CD8-positive, alpha-beta memory T cell (primary cell): Measurements from ENCODE around the gene LDHAL6A. TPM values are rescaled to one million over a fixed set of nuclear protein-coding genes. Genes with fewer than 3 reads are reported as not detected.
A peak's percentile ranks its signal among the peaks of the same experiment; 100 is the strongest.
"Not testable (repeated sequence)": the region's sequence is repeated elsewhere in the genome, so short reads cannot be mapped to it uniquely, and the experiment has no call there.

Source experiments
- CTCF ChIA-PET: fragments of 350-600 bp; sonication (Branson Sonifier 250); formaldehyde crosslinking; loops from one replicate; lab custom pipeline; 2021; ENCODE audit warnings: antibody characterized with exemption; lab: Charles Lee
- POLR2A ChIA-PET: fragments of 350-600 bp; sonication (Branson Sonifier 250); formaldehyde crosslinking; loops from one replicate; lab custom pipeline; 2021; ENCODE audit warnings: antibody characterized with exemption; lab: Charles Lee
- DNase-seq, 5 donors: peaks; one replicate each; pipeline versions ENCODE4 v3.0.0 to v3.0.0-alpha.2; 2020 to 2022; ENCODE audit warnings: mixed read lengths in 1 of 5
- H3K27ac ChIP-seq: one replicate; pipeline ENCODE4 v1.7.0; 2013; ENCODE audit warnings: low read depth, mild to moderate bottlenecking, low read length, moderate library complexity
- H3K27me3 ChIP-seq: 2 replicates; pipeline ENCODE4 v1.7.0; 2013; ENCODE audit warnings: low read length, mild to moderate bottlenecking; ENCODE audit not compliant: insufficient read depth, poor library complexity, severe bottlenecking
- H3K36me3 ChIP-seq: 2 replicates; pipeline ENCODE4 v1.7.0; 2013; ENCODE audit warnings: mild to moderate bottlenecking, low read length, moderate library complexity; ENCODE audit not compliant: insufficient read depth
- H3K4me1 ChIP-seq: 2 replicates; pipeline ENCODE4 v1.7.0; 2013; ENCODE audit warnings: mild to moderate bottlenecking, low read length, moderate library complexity; ENCODE audit not compliant: insufficient read depth
- H3K4me3 ChIP-seq: 2 replicates; pipeline ENCODE4 v1.7.0; 2013; ENCODE audit warnings: mild to moderate bottlenecking, low read length
- H3K9me3 ChIP-seq: 2 replicates; pipeline ENCODE4 v1.7.0; 2013; ENCODE audit warnings: mild to moderate bottlenecking, low read length
- H3K27ac Mint-ChIP-seq, 8 donors: one replicate each; pipeline ENCODE4 v1.8.0; 2020 to 2021; ENCODE audit warnings: mixed read lengths in 8 of 8, mild to moderate bottlenecking in 6 of 8, inconsistent platforms in 3 of 8, moderate library complexity in 3 of 8
- H3K27me3 Mint-ChIP-seq, 2 donors: one replicate each; pipeline ENCODE4 v1.8.0; 2020 to 2021; ENCODE audit warnings: mixed read lengths in 2 of 2, mild to moderate bottlenecking in 1 of 2, moderate library complexity in 1 of 2
- H3K36me3 Mint-ChIP-seq, 3 donors: one replicate each; pipeline ENCODE4 v1.8.0; 2020 to 2021; ENCODE audit warnings: mixed read lengths in 3 of 3, inconsistent platforms in 1 of 3, mild to moderate bottlenecking in 1 of 3
- H3K4me1 Mint-ChIP-seq, 3 donors: one replicate each; pipeline ENCODE4 v1.8.0; 2020 to 2021; ENCODE audit warnings: mixed read lengths in 3 of 3, inconsistent platforms in 1 of 3, mild to moderate bottlenecking in 1 of 3
- H3K4me3 Mint-ChIP-seq, 7 donors: one replicate each; pipeline ENCODE4 v1.8.0; 2020 to 2021; ENCODE audit warnings: mixed read lengths in 7 of 7, mild to moderate bottlenecking in 6 of 7, moderate library complexity in 4 of 7, inconsistent platforms in 2 of 7
- H3K9me3 Mint-ChIP-seq, 5 donors: one replicate each; pipeline ENCODE4 v1.8.0; 2020 to 2022; ENCODE audit warnings: mixed read lengths in 5 of 5, mild to moderate bottlenecking in 3 of 5, moderate library complexity in 2 of 5, inconsistent platforms in 1 of 5
- polyA plus RNA-seq: library from polyadenylated mRNA; unstranded; fragments of 300-500 nt; fragmentation: Illumina TruSeq; gene quantifications from one replicate; pipeline ENCODE4 v1.2.3, GENCODE V29; 2021
- total RNA-seq, 2 experiments: library from RNA; stranded (reverse); gene quantifications; one replicate each; pipeline ENCODE4 v1.2.3, GENCODE V29; 2021

LDHAL6A gene
- total RNA-seq (not detected), polyA plus RNA-seq (not detected)

DNA sequence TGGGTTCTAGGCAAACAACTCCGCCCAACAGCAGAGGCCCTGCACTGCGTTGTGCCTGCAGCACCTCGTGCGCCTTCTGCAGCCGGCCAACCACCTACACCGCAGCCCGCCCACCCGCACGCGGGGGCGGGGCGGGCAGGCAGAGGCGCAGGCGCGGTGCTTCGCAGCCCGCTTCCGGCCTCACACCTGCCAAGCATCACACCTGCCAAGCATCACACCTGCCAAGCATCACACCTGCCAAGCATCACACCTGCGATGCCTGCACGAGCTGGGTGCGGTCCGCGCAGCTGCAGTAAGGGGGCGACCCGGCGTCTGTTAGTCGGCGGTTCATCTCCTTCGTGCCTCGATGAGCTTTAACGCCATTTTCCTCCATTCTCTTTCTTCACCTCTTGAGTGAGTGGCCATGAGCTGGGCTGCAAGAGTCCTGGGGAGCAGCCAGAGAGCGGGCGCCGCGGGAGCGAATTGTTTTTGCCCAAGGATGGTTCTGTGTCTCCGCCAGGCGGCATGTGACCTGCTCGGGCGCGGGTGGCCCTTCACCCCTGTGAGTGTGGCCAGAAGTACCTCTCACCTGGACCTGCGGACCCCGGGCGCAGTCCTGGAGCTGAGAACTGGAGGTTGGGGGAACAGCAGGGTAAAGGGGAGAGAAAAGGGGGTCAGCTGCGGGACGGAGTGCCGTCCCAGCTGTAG lies at the start of gene LDHAL6A:
Gene LDHAL6A, plus strand, starts transcription at position 171 of the 687 bp plus-strand sequence. CDS start 825 bp downstream, outside the sequence.
- H3K4me1 ChIP-seq = no peaks in the 10 kb centered on the region
- H3K27me3 ChIP-seq = no peaks in the 10 kb centered on the region
- H3K36me3 ChIP-seq = no peaks in the 10 kb centered on the region
- ChIA-PET POLR2A (no interaction called here), CTCF (interaction anchor here (0.7 kb wide), 1 partner anchor 308 kb away, joined by 3 read pairs; no protein-coding TSS in a partner anchor)
- peaks cover 4% of the 10 kb centered on the region in 2 donors for H3K27me3 Mint-ChIP-seq
- peak in 1 of 5 donors; percentile 6 for DNase-seq
- H3K27ac ChIP-seq = no peak within 1 kb of the TSS
- no peaks in the 10 kb centered on the region for H3K36me3 Mint-ChIP-seq
- no peaks in the 10 kb centered on the region for H3K9me3 ChIP-seq
- peaks cover 0 to 2% (median 0%) of the 10 kb centered on the region in 5 donors for H3K9me3 Mint-ChIP-seq
- peaks cover 0 to 7% (median 0%) of the 10 kb centered on the region in 3 donors for H3K4me1 Mint-ChIP-seq
- H3K4me3 Mint-ChIP-seq = peak within 1 kb of the TSS in 1 of 7 donors; percentile 81
- H3K27ac Mint-ChIP-seq = no peak within 1 kb of the TSS
- H3K4me3 ChIP-seq = no peak within 1 kb of the TSS

- H3K36me3 ChIP-seq = peaks cover 32% of the 10 kb centered on the region
- H3K4me3 ChIP-seq, H3K27me3 ChIP-seq, H3K27ac ChIP-seq, H3K4me3 Mint-ChIP-seq, POLR2A ChIA-PET, DNase-seq, H3K4me1 ChIP-seq, H3K9me3 Mint-ChIP-seq, H3K27me3 Mint-ChIP-seq, H3K9me3 ChIP-seq: not testable (repeated sequence)
- peaks cover 7 to 20% (median 17%) of the 10 kb centered on the region in 3 donors for H3K4me1 Mint-ChIP-seq
- H3K36me3 Mint-ChIP-seq = peaks cover 15 to 52% (median 19%) of the 10 kb centered on the region in 3 donors
- CTCF ChIA-PET = interaction anchor here (1.2 kb wide), 1 partner anchor 13 kb away, joined by 3 read pairs; the partner anchor contains the start of gene LDHA
- peak overlapping the region in 1 of 8 donors; percentile 73 for H3K27ac Mint-ChIP-seq
These were observed 48.3 kb upstream of the LDHAL6A start for GRCh38 chr11:18407400-18407799.

GRCh38 chr11:18408558-18409291 lies 46.9 kb upstream of the LDHAL6A start:
- Mint-ChIP-seq H3K4me1 (peaks cover 7 to 19% (median 14%) of the 10 kb centered on the region in 3 donors), H3K36me3 (peaks cover 6 to 39% (median 8%) of the 10 kb centered on the region in 3 donors), H3K27ac (peak overlapping the region in 2 of 8 donors; percentile 31 to 76), H3K9me3 (no peaks in the 10 kb centered on the region), H3K27me3 (no peaks in the 10 kb centered on the region), H3K4me3 (no peak overlapping the region)
- H3K9me3 ChIP-seq = no peaks in the 10 kb centered on the region
- DNase-seq = no peak
- no peaks in the 10 kb centered on the region for H3K4me1 ChIP-seq
- no peak overlapping the region for H3K27ac ChIP-seq
- CTCF ChIA-PET = interaction anchor here (0.9 to 1.0 kb wide), 2 partner anchors 12 to 14 kb away, joined by 3 to 4 read pairs; partner anchors contain the start of gene LDHA
- H3K27me3 ChIP-seq = no peaks in the 10 kb centered on the region
- H3K36me3 ChIP-seq = peaks cover 19% of the 10 kb centered on the region
- no peak overlapping the region for H3K4me3 ChIP-seq
- POLR2A ChIA-PET = no interaction called here

- no peaks in the 10 kb centered on the region for H3K36me3 ChIP-seq
- H3K27ac ChIP-seq = no peak overlapping the region
- DNase-seq = no peak
- Mint-ChIP-seq H3K27ac (no peak overlapping the region), H3K27me3 (no peaks in the 10 kb centered on the region), H3K4me1 (peaks cover 8 to 21% (median 10%) of the 10 kb centered on the region in 3 donors), H3K4me3 (no peak overlapping the region), H3K36me3 (peaks cover 0 to 1% (median 0%) of the 10 kb centered on the region in 3 donors), H3K9me3 (no peaks in the 10 kb centered on the region)
- CTCF ChIA-PET = no interaction called here
- H3K4me3 ChIP-seq = no peak overlapping the region
- no peaks in the 10 kb centered on the region for H3K4me1 ChIP-seq
- POLR2A ChIA-PET = no interaction called here
- H3K27me3 ChIP-seq = no peaks in the 10 kb centered on the region
- no peaks in the 10 kb centered on the region for H3K9me3 ChIP-seq
These were observed 39.2 kb upstream of the LDHAL6A start for GRCh38 chr11:18416459-18416858.

- no peaks in the 10 kb centered on the region for H3K36me3 ChIP-seq
- H3K9me3 ChIP-seq = no peaks in the 10 kb centered on the region
- Mint-ChIP-seq H3K9me3 (no peaks in the 10 kb centered on the region), H3K4me1 (peaks cover 3 to 10% (median 5%) of the 10 kb centered on the region in 3 donors), H3K36me3 (peaks cover 0 to 1% (median 0%) of the 10 kb centered on the region in 3 donors), H3K4me3 (no peak overlapping the region), H3K27ac (no peak overlapping the region), H3K27me3 (peaks cover 0 to 3% of the 10 kb centered on the region in 2 donors)
- H3K27me3 ChIP-seq = no peaks in the 10 kb centered on the region
- H3K4me3 ChIP-seq = no peak overlapping the region
- ChIA-PET CTCF (interaction anchor here (1.1 kb wide), 1 partner anchor 9 kb away, joined by 4 read pairs; no protein-coding TSS in a partner anchor), POLR2A (no interaction called here)
- no peaks in the 10 kb centered on the region for H3K4me1 ChIP-seq
- no peak for DNase-seq
- no peak overlapping the region for H3K27ac ChIP-seq
These were observed 36.6 kb upstream of the LDHAL6A start for GRCh38 chr11:18419040-18419439.

DNA sequence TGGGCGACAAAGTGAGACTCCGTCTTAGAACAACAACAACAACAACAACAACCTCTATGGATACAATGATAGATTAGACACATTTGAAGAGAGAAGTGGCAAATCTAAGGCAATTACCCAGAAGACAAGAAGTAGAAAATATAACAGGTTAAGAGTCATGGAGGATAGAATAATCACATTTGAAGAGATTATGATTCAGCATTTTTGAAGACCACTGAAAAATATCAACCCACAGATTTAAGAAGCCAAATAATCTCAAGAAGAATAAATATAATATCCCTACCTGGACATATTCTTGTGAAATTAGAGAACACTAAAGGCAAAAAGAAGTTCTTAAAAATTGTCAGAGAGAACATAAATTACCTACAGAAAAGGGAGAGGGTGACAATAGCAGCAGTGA lies 35.6 kb upstream of the LDHAL6A start:
- Mint-ChIP-seq H3K36me3 (peaks cover 0 to 1% (median 0%) of the 10 kb centered on the region in 3 donors), H3K27me3 (peaks cover 0 to 4% of the 10 kb centered on the region in 2 donors), H3K9me3 (no peaks in the 10 kb centered on the region), H3K4me1 (peaks cover 3 to 10% (median 5%) of the 10 kb centered on the region in 3 donors), H3K4me3 (no peak overlapping the region), H3K27ac (peak overlapping the region in 1 of 8 donors; percentile 25)
- H3K27me3 ChIP-seq = no peaks in the 10 kb centered on the region
- H3K4me3 ChIP-seq = no peak overlapping the region
- no peaks in the 10 kb centered on the region for H3K9me3 ChIP-seq
- no peaks in the 10 kb centered on the region for H3K4me1 ChIP-seq
- H3K36me3 ChIP-seq = no peaks in the 10 kb centered on the region
- no peak for DNase-seq
- no peak overlapping the region for H3K27ac ChIP-seq
- ChIA-PET CTCF (no interaction called here), POLR2A (no interaction called here)

DNA sequence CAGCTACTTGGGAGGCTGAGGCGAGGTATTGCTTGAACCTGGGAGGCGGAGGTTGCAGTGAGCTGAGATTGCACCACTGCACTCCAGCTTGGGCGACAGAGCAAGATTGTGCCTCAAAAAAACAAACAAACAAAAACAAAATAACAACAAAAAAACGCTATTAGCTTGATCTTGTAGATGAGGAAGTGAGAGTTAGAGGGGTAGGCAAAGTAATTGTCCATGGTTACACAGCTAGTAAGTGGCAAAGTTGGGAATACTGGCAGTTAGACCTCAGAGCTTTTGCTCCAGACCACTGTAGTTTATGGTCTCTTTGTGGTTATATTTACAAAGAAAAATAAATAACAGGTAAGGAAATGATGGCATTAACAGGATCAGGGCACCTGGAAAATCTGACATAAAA lies 28.4 kb upstream of the LDHAL6A start:
- Histone ChIP-seq H3K27me3 (no peaks in the 10 kb centered on the region), H3K9me3 (no peaks in the 10 kb centered on the region), H3K4me3 (no peak overlapping the region), H3K27ac (no peak overlapping the region), H3K4me1 (no peaks in the 10 kb centered on the region), H3K36me3 (no peaks in the 10 kb centered on the region)
- Mint-ChIP-seq H3K36me3 (peaks cover 0 to 4% (median 4%) of the 10 kb centered on the region in 3 donors), H3K4me3 (no peak overlapping the region), H3K27me3 (peaks cover 4 to 7% of the 10 kb centered on the region in 2 donors), H3K4me1 (peaks cover 0 to 7% (median 6%) of the 10 kb centered on the region in 3 donors), H3K27ac (no peak overlapping the region), H3K9me3 (peaks cover 0 to 7% (median 0%) of the 10 kb centered on the region in 5 donors)
- ChIA-PET CTCF (no interaction called here), POLR2A (no interaction called here)
- DNase-seq = no peak

GRCh38 chr11:18429332-18429731 lies 26.3 kb upstream of the LDHAL6A start:
- H3K27ac Mint-ChIP-seq = no peak overlapping the region
- H3K9me3 Mint-ChIP-seq = peaks cover 0 to 9% (median 4%) of the 10 kb centered on the region in 5 donors
- no peaks in the 10 kb centered on the region for H3K9me3 ChIP-seq
- H3K36me3 ChIP-seq = no peaks in the 10 kb centered on the region
- no peak for DNase-seq
- H3K27ac ChIP-seq = no peak overlapping the region
- H3K4me3 Mint-ChIP-seq = no peak overlapping the region
- ChIA-PET POLR2A (no interaction called here), CTCF (no interaction called here)
- peaks cover 4% of the 10 kb centered on the region in 2 donors for H3K27me3 Mint-ChIP-seq
- no peaks in the 10 kb centered on the region for H3K4me1 ChIP-seq
- H3K27me3 ChIP-seq = no peaks in the 10 kb centered on the region
- no peak overlapping the region for H3K4me3 ChIP-seq
- H3K4me1 Mint-ChIP-seq = peaks cover 0 to 9% (median 8%) of the 10 kb centered on the region in 3 donors
- peaks cover 0 to 8% (median 4%) of the 10 kb centered on the region in 3 donors for H3K36me3 Mint-ChIP-seq
